Measurements from ENCODE around the gene IL1RAP.

DNA sequence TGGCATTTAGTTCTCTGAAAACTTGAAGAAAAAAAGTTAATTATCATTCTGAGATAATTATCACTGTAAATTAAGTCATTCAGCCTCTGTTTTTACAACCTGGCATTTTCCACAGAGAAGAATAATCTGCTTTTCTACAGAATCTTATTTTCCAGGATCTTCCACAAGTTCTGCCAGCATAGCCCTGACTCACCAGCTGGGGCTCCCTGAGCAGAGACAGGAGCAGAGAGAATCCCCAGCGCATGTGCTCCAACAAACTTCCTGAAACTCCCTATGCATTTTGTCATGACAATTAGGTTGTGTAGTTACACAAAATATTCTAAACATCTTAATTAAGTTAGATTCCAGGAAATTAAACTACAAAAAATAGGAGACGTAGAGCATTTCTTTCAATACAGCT is 32.1 kb upstream of the IL1RAP start:
- no peak for TF ChIP-seq CTCF (IDR thresholded peaks at IDR 0.05)
- TF ChIP-seq EP300 (IDR thresholded peaks at IDR 0.05): no peak
- TF ChIP-seq POLR2A (IDR thresholded peaks at IDR 0.05; ENCODE audit: low read depth): no peak

Measured in esophagus muscularis mucosa (tissue), 4 donors.